GM23338 (cell line): Measurements from ENCODE around the gene LEMD1. TPM values are rescaled to one million over a fixed set of nuclear protein-coding genes. Genes with fewer than 3 reads are reported as not detected.

Experiments used
- ATAC-seq: fragments of 200-7000 bp; cut with Tn5 transposase; 3 replicates; pipeline ENCODE4 v1.9.1; 2020
- DNase-seq: peaks from one replicate; pipeline ENCODE4 v3.0.0-alpha.2; 2015; ENCODE audit warnings: low spot score
- H2AFZ ChIP-seq: fragments of 200-600 bp; sonication (generic); 2 replicates; pipeline ENCODE4 v1.8.0; 2016; ENCODE audit warnings: antibody characterized with exemption, mild to moderate bottlenecking, moderate library complexity
- H3F3A ChIP-seq: fragments of 200-600 bp; sonication (generic); replicated peaks from 2 replicates; pipeline ENCODE4 v1.8.0; 2017; ENCODE audit warnings: antibody characterized with exemption, mixed run types, low read depth
- H3K27ac ChIP-seq: fragments of 200-600 bp; sonication (generic); 2 replicates; pipeline ENCODE4 v1.6.1; 2016; ENCODE audit warnings: low read depth
- H3K27me3 ChIP-seq: fragments of 200-600 bp; sonication (generic); 2 replicates; pipeline ENCODE4 v1.8.0; 2016; ENCODE audit warnings: mild to moderate bottlenecking, mixed run types, moderate library complexity; ENCODE audit not compliant: insufficient read depth
- H3K36me3 ChIP-seq: fragments of 200-600 bp; sonication (generic); 2 replicates; pipeline ENCODE4 v1.8.0; 2016; ENCODE audit warnings: mild to moderate bottlenecking; ENCODE audit not compliant: insufficient read depth
- H3K4me1 ChIP-seq: fragments of 200-600 bp; sonication (generic); 2 replicates; pipeline ENCODE4 v1.8.0; 2016; ENCODE audit warnings: mild to moderate bottlenecking, moderate library complexity; ENCODE audit not compliant: insufficient read depth
- H3K4me2 ChIP-seq: fragments of 200-600 bp; sonication (generic); 2 replicates; pipeline ENCODE4 v1.7.1; 2017; ENCODE audit warnings: mixed run types
- H3K4me3 ChIP-seq: fragments of 200-600 bp; sonication (generic); 2 replicates; pipeline ENCODE4 v1.6.1; 2016; ENCODE audit warnings: mixed run types
- H3K79me2 ChIP-seq: fragments of 200-600 bp; sonication (generic); replicated peaks from 2 replicates; pipeline ENCODE4 v1.8.0; 2017; ENCODE audit warnings: mild to moderate bottlenecking; ENCODE audit not compliant: insufficient read depth
- H3K9me2 ChIP-seq: fragments of 200-600 bp; sonication (generic); 2 replicates; pipeline ENCODE4 v1.8.0; 2017; ENCODE audit not compliant: insufficient read depth
- H4K20me1 ChIP-seq: fragments of 200-600 bp; sonication (generic); replicated peaks from 2 replicates; pipeline ENCODE4 v1.8.0; 2017; ENCODE audit warnings: mild to moderate bottlenecking; ENCODE audit not compliant: insufficient read depth
- H3K27ac Mint-ChIP-seq: 2 replicates; pipeline ENCODE4 v1.8.0; 2020; ENCODE audit warnings: inconsistent platforms, mild to moderate bottlenecking, moderate library complexity, mixed read lengths
- H3K27me3 Mint-ChIP-seq: 3 replicates; pipeline ENCODE4 v1.8.0; 2022; ENCODE audit warnings: low read depth, mild to moderate bottlenecking, moderate library complexity, mixed read lengths, inconsistent platforms; ENCODE audit not compliant: insufficient read depth, poor library complexity
- H3K36me3 Mint-ChIP-seq: 3 replicates; pipeline ENCODE4 v1.8.0; 2021; ENCODE audit warnings: low read depth, mild to moderate bottlenecking, inconsistent platforms, moderate library complexity, mixed read lengths
- H3K4me1 Mint-ChIP-seq: 3 replicates; pipeline ENCODE4 v1.8.0; 2020; ENCODE audit warnings: mild to moderate bottlenecking, inconsistent platforms, mixed read lengths
- H3K4me3 Mint-ChIP-seq: 3 replicates; pipeline ENCODE4 v1.8.0; 2021; ENCODE audit warnings: moderate library complexity, mild to moderate bottlenecking, inconsistent platforms, mixed read lengths
- H3K9me3 Mint-ChIP-seq: 3 replicates; pipeline ENCODE4 v1.8.0; 2020; ENCODE audit warnings: moderate library complexity, mild to moderate bottlenecking, inconsistent platforms, mixed read lengths
- CREB1 ChIP-seq: fragments of 250-450 bp; sonication (Bioruptor Pico); IDR thresholded peaks from 2 replicates; pipeline ENCODE4 v1.5.0; 2020; ENCODE audit warnings: low read depth, mild to moderate bottlenecking, moderate library complexity
- ETS1 ChIP-seq: IDR thresholded peaks from 2 replicates; pipeline ENCODE4 v1.6.1; 2016; ENCODE audit warnings: antibody characterized with exemption
- EZH2phosphoT487 ChIP-seq: fragments of 200-600 bp; sonication (generic); IDR thresholded peaks from one replicate; pipeline ENCODE4 v1.8.1; 2018; ENCODE audit warnings: antibody characterized with exemption; ENCODE audit not compliant: unreplicated experiment
- JUNB ChIP-seq: IDR thresholded peaks from one replicate; pipeline ENCODE4 v1.6.1; 2016; ENCODE audit warnings: antibody characterized with exemption; ENCODE audit not compliant: unreplicated experiment
- POLR2AphosphoS5 ChIP-seq: IDR thresholded peaks from 2 replicates; pipeline ENCODE4 v1.6.1; 2016; ENCODE audit warnings: antibody characterized with exemption, low read depth
- REST ChIP-seq: IDR thresholded peaks from one replicate; pipeline ENCODE4 v1.6.1; 2018; ENCODE audit warnings: antibody characterized with exemption; ENCODE audit not compliant: unreplicated experiment
- ZNF331 ChIP-seq: fragments of 250-450 bp; sonication (Bioruptor Pico); IDR thresholded peaks from 2 replicates; pipeline ENCODE4 v1.5.0; 2020; ENCODE audit warnings: low read depth, mild to moderate bottlenecking, moderate library complexity
- polyA plus RNA-seq: library from polyadenylated mRNA; unstranded; fragments of >200 nt; fragmentation: Nextera tagmentation; extraction: Ambion mirVana; gene quantifications from 2 replicates; pipeline ENCODE4 v1.2.1, GENCODE V29; 2016
- total RNA-seq: library from RNA; depleted of rRNA; stranded (reverse); fragments of >200 nt; shearing (Covaris generic); gene quantifications from 2 replicates; pipeline ENCODE4 v1.2.3, GENCODE V29; 2014
- TF ChIP-seq, protein P1 (sequence below), 2 experiments: fragments of 200-600 bp in 1 of 2; sonication (generic) in 1 of 2; conservative IDR thresholded peaks; 2 replicates each; pipeline versions ENCODE4 v1.5.1 to v1.6.1; 2016 to 2017; ENCODE audit warnings: antibody characterized with exemption in 2 of 2, low read depth in 2 of 2, mild to moderate bottlenecking in 2 of 2, moderate library complexity in 1 of 2

The LEMD1 gene
- total and polyA plus RNA-seq, 2 experiments from 2014 or later: 4.7 to 10.7 TPM

DNA sequence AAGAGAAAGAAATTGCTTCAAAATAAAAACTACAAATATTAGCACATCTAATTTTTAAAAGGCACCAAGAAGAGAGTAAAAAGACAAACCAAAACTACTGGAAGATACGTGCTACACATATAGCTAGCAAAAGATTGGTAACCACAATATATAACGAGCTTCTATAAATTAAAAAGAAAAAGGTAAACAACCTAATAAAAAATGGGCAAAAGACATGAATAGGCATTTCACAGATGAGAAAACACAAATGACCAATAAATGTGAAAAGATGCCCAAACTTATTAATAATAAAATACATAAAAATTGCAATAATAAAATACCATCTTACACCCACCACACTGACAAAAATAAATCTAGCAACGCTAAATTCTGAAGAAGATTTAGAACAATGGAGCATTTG lies 26.2 kb downstream of the LEMD1 start (continued):
- TF ChIP-seq, protein P1, sequence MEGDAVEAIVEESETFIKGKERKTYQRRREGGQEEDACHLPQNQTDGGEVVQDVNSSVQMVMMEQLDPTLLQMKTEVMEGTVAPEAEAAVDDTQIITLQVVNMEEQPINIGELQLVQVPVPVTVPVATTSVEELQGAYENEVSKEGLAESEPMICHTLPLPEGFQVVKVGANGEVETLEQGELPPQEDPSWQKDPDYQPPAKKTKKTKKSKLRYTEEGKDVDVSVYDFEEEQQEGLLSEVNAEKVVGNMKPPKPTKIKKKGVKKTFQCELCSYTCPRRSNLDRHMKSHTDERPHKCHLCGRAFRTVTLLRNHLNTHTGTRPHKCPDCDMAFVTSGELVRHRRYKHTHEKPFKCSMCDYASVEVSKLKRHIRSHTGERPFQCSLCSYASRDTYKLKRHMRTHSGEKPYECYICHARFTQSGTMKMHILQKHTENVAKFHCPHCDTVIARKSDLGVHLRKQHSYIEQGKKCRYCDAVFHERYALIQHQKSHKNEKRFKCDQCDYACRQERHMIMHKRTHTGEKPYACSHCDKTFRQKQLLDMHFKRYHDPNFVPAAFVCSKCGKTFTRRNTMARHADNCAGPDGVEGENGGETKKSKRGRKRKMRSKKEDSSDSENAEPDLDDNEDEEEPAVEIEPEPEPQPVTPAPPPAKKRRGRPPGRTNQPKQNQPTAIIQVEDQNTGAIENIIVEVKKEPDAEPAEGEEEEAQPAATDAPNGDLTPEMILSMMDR (conservative IDR thresholded peaks at IDR 0.05; ENCODE audit: low read depth in 2 of 2): no peak
- TF ChIP-seq REST: no peak
- no peak for TF ChIP-seq ETS1
- TF ChIP-seq EZH2phosphoT487: no peak
- no peak for TF ChIP-seq CREB1
- TF ChIP-seq JUNB: no peak

- no peak for TF ChIP-seq ZNF331 (CRISPR knock-in tag)
- TF ChIP-seq POLR2AphosphoS5: no peak
- TF ChIP-seq, protein P1 (conservative IDR thresholded peaks at IDR 0.05; ENCODE audit: low read depth in 2 of 2): no peak
- TF ChIP-seq EZH2phosphoT487: no peak
- Mint-ChIP-seq H3K4me3 (no peak overlapping the region), H3K36me3 (no peaks in the 10 kb centered on the region), H3K4me1 (peaks cover 6% of the 10 kb centered on the region), H3K27ac (no peak overlapping the region), H3K9me3 (peaks cover 3% of the 10 kb centered on the region; the same call in 1 of the 3 replicates), H3K27me3 (peaks cover 4% of the 10 kb centered on the region)
- Histone ChIP-seq H3K4me2 (no peak overlapping the region), H3F3A (no peaks in the 10 kb centered on the region), H3K9me2 (no peaks in the 10 kb centered on the region), H2AFZ (no peak overlapping the region), H3K27ac (no peak overlapping the region), H4K20me1 (no peaks in the 10 kb centered on the region), H3K4me3 (no peak overlapping the region), H3K36me3 (no peaks in the 10 kb centered on the region), H3K4me1 (no peaks in the 10 kb centered on the region), H3K79me2 (no peaks in the 10 kb centered on the region), H3K27me3 (no peaks in the 10 kb centered on the region)
- ATAC-seq: no peak
- DNase-seq: no peak
These were observed 29.2 kb downstream of the LEMD1 start for GRCh38 chr1:205392650-205393049.
